Testis (tissue), 3 donors: ENCODE data around the gene ARSK. TPM values are rescaled to one million over a fixed set of nuclear protein-coding genes. Genes with fewer than 3 reads are reported as not detected.

Source experiments
- DNase-seq: peaks from one replicate; pipeline ENCODE4 v3.0.0-alpha.2; 2019
- H3K27ac ChIP-seq, 2 donors: fragments of 200-600 bp; sonication (generic); one replicate each; pipeline ENCODE4 v1.5.1; 2019
- H3K27me3 ChIP-seq: fragments of 200-600 bp; sonication (generic); one replicate; pipeline ENCODE4 v1.5.1; 2019
- H3K36me3 ChIP-seq: fragments of 200-600 bp; sonication (generic); one replicate; pipeline ENCODE4 v1.5.1; 2017; ENCODE audit warnings: low read depth; ENCODE audit errors: missing control alignments
- H3K4me1 ChIP-seq: fragments of 200-600 bp; sonication (generic); one replicate; pipeline ENCODE4 v1.5.1; 2019
- H3K4me3 ChIP-seq, 2 donors: fragments of 200-600 bp; sonication (generic); one replicate each; pipeline ENCODE4 v1.5.1; 2017 to 2019
- H3K9me3 ChIP-seq: fragments of 200-600 bp; sonication (generic); one replicate; pipeline ENCODE4 v1.5.1; 2017
- CTCF ChIP-seq, 3 experiments: fragments of 450-650 bp in 2 of 3; fragments of 200-600 bp in 1 of 3; sonication (generic) in 1 of 3; IDR thresholded peaks; one replicate each; pipeline ENCODE4 v1.5.1; 2016 to 2019; ENCODE audit warnings: antibody characterized with exemption in 3 of 3, mild to moderate bottlenecking in 2 of 3, moderate library complexity in 1 of 3
- POLR2A ChIP-seq: fragments of 450-650 bp; IDR thresholded peaks from one replicate; pipeline ENCODE4 v1.6.1; 2017; ENCODE audit warnings: antibody characterized with exemption, mild to moderate bottlenecking, moderate library complexity
- whole genome bisulfite sequencing, 2 donors: methylation state at CpG; one replicate each; pipeline ENCODE4 v1.1.5; 2018; 5-methylcytosine and 5-hydroxymethylcytosine counted together
- intact Hi-C: fragments of 100-400 bp; cut with DNase I; formaldehyde crosslinking; loops from one replicate; pipeline ENCODE4 v1.15.1; 2023; ENCODE audit warnings: low total_unique reads
- polyA plus RNA-seq: library from polyadenylated mRNA; stranded (reverse); fragments of 350-450 nt; fragmentation: Illumina TruSeq; extraction: RNeasy Lipid Tissue Mini Kit (QIAGEN cat#74804); gene quantifications from one replicate; pipeline ENCODE4 v1.2.3, GENCODE V29; 2014; ENCODE audit warnings: low read depth, low replicate concordance; ENCODE audit not compliant: insufficient read depth
- total RNA-seq, 2 donors: library from RNA; depleted of rRNA; stranded (reverse); fragments of >200 nt; gene quantifications; one replicate each; pipeline ENCODE4 v1.2.3, GENCODE V29; 2016

ARSK gene
- total and polyA plus RNA-seq, 3 donors from 2014 or later: 2.4 to 6.8 (median 5.8) TPM

DNA sequence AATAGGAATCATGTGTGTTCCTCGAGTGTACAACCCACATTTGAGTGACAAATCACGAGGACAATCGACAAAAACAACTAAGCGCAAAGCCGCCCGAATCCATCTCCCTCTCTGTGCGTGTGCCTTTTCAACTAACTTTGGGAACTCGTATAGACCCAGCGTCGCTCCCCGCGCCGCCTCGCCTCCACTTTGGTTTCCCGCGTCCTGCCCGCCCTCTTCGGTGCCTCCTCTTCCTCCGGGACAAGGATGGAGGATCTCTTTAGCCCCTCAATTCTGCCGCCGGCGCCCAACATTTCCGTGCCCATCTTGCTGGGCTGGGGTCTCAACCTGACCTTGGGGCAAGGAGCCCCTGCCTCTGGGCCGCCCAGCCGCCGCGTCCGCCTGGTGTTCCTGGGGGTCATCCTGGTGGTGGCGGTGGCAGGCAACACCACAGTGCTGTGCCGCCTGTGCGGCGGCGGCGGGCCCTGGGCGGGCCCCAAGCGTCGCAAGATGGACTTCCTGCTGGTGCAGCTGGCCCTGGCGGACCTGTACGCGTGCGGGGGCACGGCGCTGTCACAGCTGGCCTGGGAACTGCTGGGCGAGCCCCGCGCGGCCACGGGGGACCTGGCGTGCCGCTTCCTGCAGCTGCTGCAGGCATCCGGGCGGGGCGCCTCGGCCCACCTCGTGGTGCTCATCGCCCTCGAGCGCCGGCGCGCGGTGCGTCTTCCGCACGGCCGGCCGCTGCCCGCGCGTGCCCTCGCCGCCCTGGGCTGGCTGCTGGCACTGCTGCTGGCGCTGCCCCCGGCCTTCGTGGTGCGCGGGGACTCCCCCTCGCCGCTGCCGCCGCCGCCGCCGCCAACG, 65.3 kb downstream of the ARSK start, which contains the start of gene GPR150:
Gene GPR150 (plus strand): TSS at position 58 of the 840 bp plus-strand sequence. CDS start 189 bp downstream, at position 247.
- H3K4me3 ChIP-seq: peak within 1 kb of the TSS; percentile 49 to 63
- intact Hi-C loops: no loop called here
- peak within 1 kb of the TSS in 1 of 2 donors; percentile 1 for H3K27ac ChIP-seq
- no peaks in the 10 kb centered on the region for H3K9me3 ChIP-seq
- 0 to 1% methylated on average over 39 to 50 of the region's 85 CpGs for WGBS, 2 donors
- no peaks in the 10 kb centered on the region for H3K36me3 ChIP-seq
- H3K4me1 ChIP-seq: no peaks in the 10 kb centered on the region
- no peaks in the 10 kb centered on the region for H3K27me3 ChIP-seq
- TF ChIP-seq POLR2A: no peak
- no peak for TF ChIP-seq CTCF (IDR thresholded peaks at IDR 0.05)
- peak; percentile 46 for DNase-seq

DNA sequence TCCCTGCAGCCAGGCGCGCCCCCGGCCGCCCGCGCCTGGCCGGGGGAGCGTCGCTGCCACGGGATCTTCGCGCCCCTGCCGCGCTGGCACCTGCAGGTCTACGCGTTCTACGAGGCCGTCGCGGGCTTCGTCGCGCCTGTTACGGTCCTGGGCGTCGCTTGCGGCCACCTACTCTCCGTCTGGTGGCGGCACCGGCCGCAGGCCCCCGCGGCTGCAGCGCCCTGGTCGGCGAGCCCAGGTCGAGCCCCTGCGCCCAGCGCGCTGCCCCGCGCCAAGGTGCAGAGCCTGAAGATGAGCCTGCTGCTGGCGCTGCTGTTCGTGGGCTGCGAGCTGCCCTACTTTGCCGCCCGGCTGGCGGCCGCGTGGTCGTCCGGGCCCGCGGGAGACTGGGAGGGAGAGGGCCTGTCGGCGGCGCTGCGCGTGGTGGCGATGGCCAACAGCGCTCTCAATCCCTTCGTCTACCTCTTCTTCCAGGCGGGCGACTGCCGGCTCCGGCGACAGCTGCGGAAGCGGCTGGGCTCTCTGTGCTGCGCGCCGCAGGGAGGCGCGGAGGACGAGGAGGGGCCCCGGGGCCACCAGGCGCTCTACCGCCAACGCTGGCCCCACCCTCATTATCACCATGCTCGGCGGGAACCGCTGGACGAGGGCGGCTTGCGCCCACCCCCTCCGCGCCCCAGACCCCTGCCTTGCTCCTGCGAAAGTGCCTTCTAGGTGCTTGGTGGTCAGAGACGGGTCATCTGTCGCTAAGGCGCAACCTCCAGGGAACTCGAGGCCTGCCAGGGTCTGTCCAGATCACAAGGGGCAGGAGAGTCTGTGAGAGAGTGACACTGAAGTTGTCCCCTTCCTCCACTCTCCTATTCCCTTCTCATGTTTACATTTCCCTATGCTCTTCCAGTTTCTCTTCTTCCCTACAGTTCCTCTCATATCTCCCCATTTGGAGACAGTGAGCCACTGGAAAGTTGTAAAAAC, 66.3 kb downstream of the ARSK start:
- no peak for TF ChIP-seq CTCF (IDR thresholded peaks at IDR 0.05)
- no peak for TF ChIP-seq POLR2A
- 5 to 16% methylated on average over 4 to 44 of the region's 92 CpGs for WGBS, 2 donors
- peak overlapping the region in 1 of 2 donors; percentile 1 for H3K27ac ChIP-seq

DNA sequence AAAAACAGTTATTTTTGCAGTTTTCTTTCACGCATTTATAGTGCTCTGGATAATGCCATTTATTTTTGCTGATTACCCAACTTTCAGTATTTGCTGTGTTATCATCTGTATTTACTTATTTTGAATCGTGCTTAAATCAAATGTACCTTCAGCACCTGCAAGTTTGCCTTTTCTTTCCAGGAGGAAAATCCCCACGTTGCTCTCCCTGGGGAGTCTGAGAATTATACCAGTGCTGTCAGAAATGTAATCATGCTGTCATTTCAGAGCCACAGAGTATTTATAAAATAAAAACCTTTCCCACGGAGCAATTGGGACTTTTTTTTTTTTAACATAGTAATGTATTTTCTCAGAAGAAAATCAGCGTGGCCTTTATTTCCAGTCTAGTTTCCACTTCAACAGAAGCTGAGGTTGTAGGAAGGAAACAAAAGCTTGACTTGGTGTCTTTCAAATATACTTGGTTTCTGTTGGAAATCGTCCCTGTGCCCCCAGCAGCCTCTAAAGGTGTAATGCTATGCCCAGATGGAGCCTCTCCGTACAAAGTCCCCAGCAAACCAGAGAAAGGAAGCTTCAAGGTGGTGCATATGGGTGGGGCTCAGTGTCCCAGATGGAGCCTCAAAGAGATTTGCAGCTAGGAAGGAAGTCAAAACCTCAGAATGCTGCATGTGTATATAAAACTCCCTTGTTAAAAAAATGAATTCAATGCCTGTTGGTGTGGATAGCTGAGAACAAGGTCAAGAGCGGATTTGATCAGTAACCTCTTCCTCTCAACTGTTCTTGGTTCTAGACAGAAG, 67.1 kb downstream of the ARSK start:
- no peaks in the 10 kb centered on the region for H3K36me3 ChIP-seq
- H3K27ac ChIP-seq: no peak overlapping the region

More for the DNA sequence above, 66.3 kb downstream of the ARSK start:
- Histone ChIP-seq H3K9me3 (no peaks in the 10 kb centered on the region), H3K27me3 (no peaks in the 10 kb centered on the region), H3K4me1 (no peaks in the 10 kb centered on the region), H3K4me3 (peak overlapping the region; percentile 49 to 63), H3K36me3 (no peaks in the 10 kb centered on the region)
- intact Hi-C loops: no loop called here
- peak; percentile 22 for DNase-seq

More for the DNA sequence above, 67.1 kb downstream of the ARSK start:
- TF ChIP-seq CTCF (IDR thresholded peaks at IDR 0.05) (no peak), POLR2A (no peak)
- H3K4me3 ChIP-seq: no peak overlapping the region
- WGBS, 2 donors: 54 to 66% methylated on average over 8 of the region's 8 CpGs
- no peaks in the 10 kb centered on the region for H3K9me3 ChIP-seq
- DNase-seq: no peak
- no peaks in the 10 kb centered on the region for H3K27me3 ChIP-seq
- intact Hi-C loops: no loop called here
- no peaks in the 10 kb centered on the region for H3K4me1 ChIP-seq
